Fibroblast of villous mesenchyme (primary cell): Measurements from ENCODE around the gene IREB2. TPM values are rescaled to one million over a fixed set of nuclear protein-coding genes. Genes with fewer than 3 reads are reported as not detected.

Experiments
- DNase-seq: peaks from one replicate; pipeline ENCODE4 v3.0.0-alpha.2; 2010; ENCODE audit warnings: low read depth
- H3K4me3 ChIP-seq: 2 replicates; pipeline ENCODE4 v1.5.1; 2011; ENCODE audit warnings: low read depth, mild to moderate bottlenecking, low read length
- CTCF ChIP-seq: IDR thresholded peaks from 2 replicates; pipeline ENCODE4 v1.5.1; 2012; ENCODE audit warnings: low read depth, mild to moderate bottlenecking, low read length; ENCODE audit not compliant: insufficient read depth
- total RNA-seq: library from RNA; depleted of rRNA; stranded (reverse); fragments of >200 nt; gene quantifications from 2 replicates; pipeline ENCODE4 v1.2.3, GENCODE V29; 2012

IREB2 gene
- total RNA-seq, 1 donor: 38.9 TPM

- TF ChIP-seq CTCF: no peak
- no peak overlapping the region for H3K4me3 ChIP-seq
- DNase-seq: no peak
These were observed 104.6 kb downstream of the IREB2 start for GRCh38 chr15:78542647-78543046.

GRCh38 chr15:78550194-78550593 lies 112.2 kb downstream of the IREB2 start:
- no peak for DNase-seq
- no peak for TF ChIP-seq CTCF
- H3K4me3 ChIP-seq: no peak overlapping the region

- H3K4me3 ChIP-seq: no peak overlapping the region
These were observed 112.8 kb downstream of the IREB2 start for GRCh38 chr15:78550815-78551214.

More at GRCh38 chr15:78550815-78551214, 112.8 kb downstream of the IREB2 start:
- DNase-seq: no peak
- TF ChIP-seq CTCF: no peak

Other genes with a start within 250 kb of the IREB2 start
- gene ACSBG1, start 203.7 kb upstream of the IREB2 start, total RNA-seq: under 0.01 TPM in 1 of 2 replicates, not detected in the other
- 2.6 and 4.3 TPM in 2 replicates for gene DNAJA4, start 173.7 kb upstream of the IREB2 start, total RNA-seq
- 59.6 and 72.1 TPM in 2 replicates for gene SKIC8, start 138.6 kb upstream of the IREB2 start, total RNA-seq
- gene CRABP1, start 97.9 kb upstream of the IREB2 start, total RNA-seq: not detected in 2 replicates
- gene HYKK, start 69.4 kb downstream of the IREB2 start, total RNA-seq: 1.7 and 2.3 TPM in 2 replicates
- gene PSMA4, start 102.2 kb downstream of the IREB2 start, total RNA-seq: 215 and 291 TPM in 2 replicates
- 0.64 and 2.2 TPM in 2 replicates for gene CHRNA5, start 127.3 kb downstream of the IREB2 start, total RNA-seq
- under 0.01 TPM in 1 of 2 replicates, not detected in the other for gene CHRNA3, start 182.8 kb downstream of the IREB2 start, total RNA-seq
- gene CHRNB4, start 203.0 kb downstream of the IREB2 start, total RNA-seq: not detected in 2 replicates